Naive B cell (primary cell): ENCODE results near the gene FFAR2. TPM values are rescaled to one million over a fixed set of nuclear protein-coding genes. Genes with fewer than 3 reads are reported as not detected.
"Not testable (repeated sequence)": the region's sequence is repeated elsewhere in the genome, so short reads cannot be mapped to it uniquely, and the experiment has no call there.

ENCODE experiments used
- ATAC-seq, 2 donors: fragments of 150-1000 bp; cut with Tn5 transposase; 2 replicates each; pipeline ENCODE4 v1.10.0; 2021; ENCODE audit warnings: low read depth in 2 of 2, mild to moderate bottlenecking in 2 of 2, moderate library complexity in 2 of 2
- DNase-seq: peaks from one replicate; pipeline ENCODE4 v3.0.0; 2022
- H3K27ac Mint-ChIP-seq, 6 donors: one replicate each; pipeline ENCODE4 v1.8.0; 2020 to 2022; ENCODE audit warnings: mild to moderate bottlenecking in 6 of 6, mixed read lengths in 6 of 6, moderate library complexity in 5 of 6, inconsistent platforms in 2 of 6
- H3K27me3 Mint-ChIP-seq, 3 donors: one replicate each; pipeline ENCODE4 v1.8.0; 2021 to 2022; ENCODE audit warnings: mixed read lengths in 3 of 3, mild to moderate bottlenecking in 1 of 3
- H3K36me3 Mint-ChIP-seq, 2 donors: one replicate each; pipeline ENCODE4 v1.8.0; 2020 to 2022; ENCODE audit warnings: mixed read lengths in 2 of 2, inconsistent platforms in 1 of 2, mild to moderate bottlenecking in 1 of 2
- H3K4me1 Mint-ChIP-seq, 3 donors: one replicate each; pipeline ENCODE4 v1.8.0; 2020 to 2022; ENCODE audit warnings: mixed read lengths in 3 of 3, inconsistent platforms in 1 of 3, mild to moderate bottlenecking in 1 of 3, moderate library complexity in 1 of 3
- H3K4me3 Mint-ChIP-seq, 8 donors: one replicate each; pipeline ENCODE4 v1.8.0; 2020 to 2022; ENCODE audit warnings: mild to moderate bottlenecking in 8 of 8, mixed read lengths in 8 of 8, moderate library complexity in 8 of 8, inconsistent platforms in 2 of 8
- H3K9me3 Mint-ChIP-seq, 7 donors: one replicate each; pipeline ENCODE4 v1.8.0; 2020 to 2022; ENCODE audit warnings: mixed read lengths in 7 of 7, mild to moderate bottlenecking in 5 of 7, inconsistent platforms in 2 of 7, moderate library complexity in 1 of 7
- polyA plus RNA-seq, 6 donors: library from polyadenylated mRNA; unstranded; fragments of 300-500 nt; fragmentation: Illumina TruSeq; gene quantifications; one replicate each; pipeline ENCODE4 v1.2.3, GENCODE V29; 2021; ENCODE audit warnings: low read depth in 6 of 6

Gene FFAR2
- not detected for polyA plus RNA-seq

- DNase-seq = no peak
- H3K27me3 Mint-ChIP-seq = peaks cover 14 to 24% (median 19%) of the 10 kb centered on the region in 3 donors
Measured at GRCh38 chr19:35447606-35448469, at the start of gene FFAR2. FFAR2 (plus strand) TSS chr19:35448257; CDS start chr19:35449715, 1,458 bp downstream.

GRCh38 chr19:35398570-35398969 is 49.5 kb upstream of the FFAR2 start:
- Mint-ChIP-seq H3K4me1 (peaks cover 3 to 16% (median 4%) of the 10 kb centered on the region in 3 donors), H3K4me3 (peak overlapping the region in 1 of 8 donors; percentile 16), H3K27ac (no peak overlapping the region), H3K27me3 (peaks cover 0 to 20% (median 10%) of the 10 kb centered on the region in 3 donors), H3K9me3 (no peaks in the 10 kb centered on the region), H3K36me3 (no peaks in the 10 kb centered on the region)
- ATAC-seq = no peak
- no peak for DNase-seq

More at GRCh38 chr19:35447606-35448469, at the start of gene FFAR2:
- Mint-ChIP-seq H3K4me3 (peak within 1 kb of the TSS in 7 of 8 donors; percentile 34 to 86 (median 61)), H3K9me3 (no peaks in the 10 kb centered on the region), H3K4me1 (peaks cover 31 to 54% (median 52%) of the 10 kb centered on the region in 3 donors), H3K36me3 (no peaks in the 10 kb centered on the region), H3K27ac (peak within 1 kb of the TSS in 2 of 6 donors; percentile 3 to 50)
- ATAC-seq = no peak

GRCh38 chr19:35399231-35399630 is 48.8 kb upstream of the FFAR2 start:
- Mint-ChIP-seq H3K4me3 (no peak overlapping the region), H3K27ac (no peak overlapping the region), H3K9me3 (no peaks in the 10 kb centered on the region), H3K36me3 (no peaks in the 10 kb centered on the region), H3K4me1 (peaks cover 3 to 16% (median 4%) of the 10 kb centered on the region in 3 donors), H3K27me3 (peaks cover 0 to 20% (median 10%) of the 10 kb centered on the region in 3 donors)
- ATAC-seq (no peak), DNase-seq (no peak)

GRCh38 chr19:35399948-35400772 is 47.9 kb upstream of the FFAR2 start:
- ATAC-seq = no peak
- no peak overlapping the region for H3K27ac Mint-ChIP-seq
- H3K36me3 Mint-ChIP-seq = no peaks in the 10 kb centered on the region
- DNase-seq = no peak
- peaks cover 0 to 23% (median 17%) of the 10 kb centered on the region in 3 donors for H3K27me3 Mint-ChIP-seq
- peak overlapping the region in 1 of 8 donors; percentile 54 for H3K4me3 Mint-ChIP-seq
- peaks cover 3 to 18% (median 4%) of the 10 kb centered on the region in 3 donors for H3K4me1 Mint-ChIP-seq
- H3K9me3 Mint-ChIP-seq = no peaks in the 10 kb centered on the region

GRCh38 chr19:35400773-35401100 is 47.3 kb upstream of the FFAR2 start:
- no peak for DNase-seq
- Mint-ChIP-seq H3K4me1 (peaks cover 3 to 20% (median 4%) of the 10 kb centered on the region in 3 donors), H3K27ac (no peak overlapping the region), H3K9me3 (no peaks in the 10 kb centered on the region), H3K4me3 (no peak overlapping the region), H3K27me3 (peaks cover 0 to 26% (median 19%) of the 10 kb centered on the region in 3 donors), H3K36me3 (no peaks in the 10 kb centered on the region)
- no peak for ATAC-seq

GRCh38 chr19:35401416-35401815 is 46.6 kb upstream of the FFAR2 start:
- not testable (repeated sequence) for H3K36me3 Mint-ChIP-seq

GRCh38 chr19:35403116-35403760 is 44.8 kb upstream of the FFAR2 start:
- Mint-ChIP-seq H3K4me1 (peaks cover 5 to 27% (median 8%) of the 10 kb centered on the region in 3 donors), H3K27ac (no peak overlapping the region), H3K9me3 (no peaks in the 10 kb centered on the region), H3K27me3 (peaks cover 0 to 24% (median 17%) of the 10 kb centered on the region in 3 donors), H3K4me3 (no peak overlapping the region), H3K36me3 (no peaks in the 10 kb centered on the region)
- DNase-seq (no peak), ATAC-seq (no peak)

More at GRCh38 chr19:35401416-35401815, 46.6 kb upstream of the FFAR2 start:
- not testable (repeated sequence) for ATAC-seq, DNase-seq, H3K9me3 Mint-ChIP-seq
- Mint-ChIP-seq H3K4me1 (peaks cover 3 to 21% (median 4%) of the 10 kb centered on the region in 3 donors), H3K27ac (peak overlapping the region in 2 of 6 donors; percentile 33), H3K4me3 (peak overlapping the region in 1 of 8 donors; percentile 49), H3K27me3 (peaks cover 0 to 26% (median 19%) of the 10 kb centered on the region in 3 donors)

GRCh38 chr19:35404879-35405622 is 43.0 kb upstream of the FFAR2 start:
- DNase-seq (no peak), ATAC-seq (no peak)
- peaks cover 14 to 27% (median 17%) of the 10 kb centered on the region in 3 donors for H3K4me1 Mint-ChIP-seq
- H3K4me3 Mint-ChIP-seq = no peak overlapping the region
- no peaks in the 10 kb centered on the region for H3K9me3 Mint-ChIP-seq
- peak overlapping the region in 1 of 6 donors; percentile 62 for H3K27ac Mint-ChIP-seq
- H3K27me3 Mint-ChIP-seq = peaks cover 0 to 11% (median 9%) of the 10 kb centered on the region in 3 donors
- no peaks in the 10 kb centered on the region for H3K36me3 Mint-ChIP-seq

GRCh38 chr19:35407619-35408018 is 40.4 kb upstream of the FFAR2 start:
- Mint-ChIP-seq H3K27me3 (peaks cover under 1 to 11% (median 9%) of the 10 kb centered on the region in 3 donors), H3K27ac (no peak overlapping the region)

GRCh38 chr19:35408284-35409171 is 39.5 kb upstream of the FFAR2 start:
- Mint-ChIP-seq H3K4me1 (peaks cover 11 to 19% (median 14%) of the 10 kb centered on the region in 3 donors), H3K9me3 (no peaks in the 10 kb centered on the region), H3K36me3 (no peaks in the 10 kb centered on the region), H3K27me3 (peaks cover 5 to 11% (median 9%) of the 10 kb centered on the region in 3 donors), H3K27ac (peak overlapping the region in 1 of 6 donors; percentile 70), H3K4me3 (peak overlapping the region in 2 of 8 donors; percentile 11 to 53)
- DNase-seq (peak; percentile 25), ATAC-seq (peak; percentile 88 to 93)

More at GRCh38 chr19:35407619-35408018, 40.4 kb upstream of the FFAR2 start:
- no peak for DNase-seq
- H3K36me3 Mint-ChIP-seq = no peaks in the 10 kb centered on the region
- no peak for ATAC-seq
- H3K9me3 Mint-ChIP-seq = no peaks in the 10 kb centered on the region
- no peak overlapping the region for H3K4me3 Mint-ChIP-seq
- H3K4me1 Mint-ChIP-seq = peaks cover 11 to 19% (median 14%) of the 10 kb centered on the region in 3 donors

GRCh38 chr19:35409191-35409590 is 38.9 kb upstream of the FFAR2 start:
- Mint-ChIP-seq H3K4me3 (no peak overlapping the region), H3K27ac (no peak overlapping the region), H3K4me1 (peaks cover 11 to 19% (median 14%) of the 10 kb centered on the region in 3 donors), H3K9me3 (no peaks in the 10 kb centered on the region), H3K36me3 (no peaks in the 10 kb centered on the region), H3K27me3 (peaks cover 7 to 16% (median 9%) of the 10 kb centered on the region in 3 donors)
- ATAC-seq = no peak
- no peak for DNase-seq
